OCI-LY3 (cell line): ENCODE measurements around the gene HIP1.

Experiments used
- H2AFZ ChIP-seq: fragments of 200-600, 300-600 bp; shearing (Covaris generic); 2 replicates; pipeline ENCODE4 v1.6.0; 2014; ENCODE audit warnings: antibody characterized with exemption, low read depth, low read length
- H3K27ac ChIP-seq: fragments of 200-600, 300-600 bp; sonication (generic); 2 replicates; pipeline ENCODE4 v1.5.1; 2014; ENCODE audit warnings: mild to moderate bottlenecking, low read length, moderate library complexity, mixed read lengths
- H3K27me3 ChIP-seq: fragments of 200-600, 300-600 bp; sonication (generic); 2 replicates; pipeline ENCODE4 v1.6.1; 2014; ENCODE audit warnings: low read depth, low read length, mixed read lengths
- H3K36me3 ChIP-seq: fragments of 200-600, 300-600 bp; sonication (generic); replicated peaks from 2 replicates; pipeline ENCODE3; 2014; ENCODE audit warnings: low read depth, low read length, mixed read lengths
- H3K4me1 ChIP-seq: fragments of 300-600, 200-600 bp; sonication (generic); 2 replicates; pipeline ENCODE4 v1.6.1; 2014; ENCODE audit warnings: low read length, mixed read lengths
- H3K4me2 ChIP-seq: fragments of 200-600, 300-600 bp; sonication (generic); 2 replicates; pipeline ENCODE4 v1.6.1; 2014; ENCODE audit warnings: low read length, mixed read lengths
- H3K4me3 ChIP-seq: fragments of 300-600, 200-600 bp; sonication (generic); 2 replicates; pipeline ENCODE4 v1.5.1; 2014; ENCODE audit warnings: antibody characterized with exemption, mild to moderate bottlenecking, low read length, moderate library complexity
- H3K79me2 ChIP-seq: fragments of 300-600, 200-600 bp; shearing (Covaris generic); 2 replicates; pipeline ENCODE4 v1.6.1; 2014; ENCODE audit warnings: mild to moderate bottlenecking, low read length, mixed read lengths
- H3K9ac ChIP-seq: fragments of 300-600, 200-600 bp; shearing (Covaris generic); 2 replicates; pipeline ENCODE4 v1.6.0; 2014; ENCODE audit warnings: mild to moderate bottlenecking, low read length, moderate library complexity
- H3K9me3 ChIP-seq: fragments of 200-600, 300-600 bp; shearing (Covaris generic); 2 replicates; pipeline ENCODE4 v1.6.1; 2014; ENCODE audit warnings: low read length, mixed read lengths; ENCODE audit not compliant: insufficient read depth
- H4K20me1 ChIP-seq: fragments of 200-600, 300-600 bp; sonication (generic); 2 replicates; pipeline ENCODE4 v1.6.1; 2016; ENCODE audit warnings: low read length, mixed read lengths; ENCODE audit not compliant: insufficient read depth
- EZH2phosphoT487 ChIP-seq: fragments of 200-600 bp; shearing (Covaris generic); IDR thresholded peaks from 2 replicates; pipeline ENCODE4 v1.6.1; 2018; ENCODE audit warnings: antibody characterized with exemption, mixed run types, low read depth
- TF ChIP-seq, protein P1 (sequence below): fragments of 200-600, 300-600 bp; sonication (generic); IDR thresholded peaks from 2 replicates; pipeline ENCODE4 v1.5.1; 2014; ENCODE audit warnings: antibody characterized with exemption, low read length, low read depth

HIP1 gene

DNA sequence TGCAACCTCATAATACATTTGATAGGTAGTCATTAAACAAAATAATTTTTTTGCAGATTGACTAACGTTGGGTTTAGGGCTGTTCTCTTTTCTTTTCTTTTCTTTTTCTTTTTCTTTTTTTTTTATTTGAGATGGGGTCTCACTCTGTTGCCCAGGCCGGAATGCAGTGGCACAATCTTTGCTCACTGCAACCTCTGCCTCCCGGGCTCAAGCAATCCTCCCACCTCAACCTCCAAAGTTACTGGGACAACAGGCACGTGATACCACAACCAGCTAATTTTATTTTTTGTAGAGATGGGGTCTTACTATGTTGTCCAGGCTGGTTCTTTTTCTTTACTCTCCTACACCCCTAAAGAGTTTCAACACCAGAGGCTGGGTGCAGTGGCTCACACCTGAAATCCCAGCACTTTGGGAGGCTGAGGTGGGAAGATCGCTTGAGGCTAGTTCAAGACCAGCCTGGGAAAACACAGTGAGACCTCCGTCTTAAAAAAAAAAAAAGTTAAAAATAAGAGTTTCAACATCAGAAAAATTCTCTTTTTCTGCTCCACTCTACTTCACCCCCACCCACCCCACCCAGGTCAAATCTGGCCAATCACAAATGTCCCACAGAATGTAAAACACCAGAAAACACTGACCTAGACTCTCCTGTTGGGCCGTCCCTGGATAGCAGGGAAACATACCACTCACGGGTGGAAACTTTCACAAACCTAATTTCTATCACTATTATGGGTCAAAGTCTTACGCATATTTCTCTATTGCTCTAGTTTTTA is 3.0 kb downstream of the HIP1 start:
- H3K4me2 ChIP-seq = no peak overlapping the region
- no peaks in the 10 kb centered on the region for H4K20me1 ChIP-seq
- no peak overlapping the region for H3K4me3 ChIP-seq
- H3K9ac ChIP-seq = no peak overlapping the region
- H3K27ac ChIP-seq = no peak overlapping the region
- no peak for TF ChIP-seq EZH2phosphoT487
- TF ChIP-seq, protein P1, sequence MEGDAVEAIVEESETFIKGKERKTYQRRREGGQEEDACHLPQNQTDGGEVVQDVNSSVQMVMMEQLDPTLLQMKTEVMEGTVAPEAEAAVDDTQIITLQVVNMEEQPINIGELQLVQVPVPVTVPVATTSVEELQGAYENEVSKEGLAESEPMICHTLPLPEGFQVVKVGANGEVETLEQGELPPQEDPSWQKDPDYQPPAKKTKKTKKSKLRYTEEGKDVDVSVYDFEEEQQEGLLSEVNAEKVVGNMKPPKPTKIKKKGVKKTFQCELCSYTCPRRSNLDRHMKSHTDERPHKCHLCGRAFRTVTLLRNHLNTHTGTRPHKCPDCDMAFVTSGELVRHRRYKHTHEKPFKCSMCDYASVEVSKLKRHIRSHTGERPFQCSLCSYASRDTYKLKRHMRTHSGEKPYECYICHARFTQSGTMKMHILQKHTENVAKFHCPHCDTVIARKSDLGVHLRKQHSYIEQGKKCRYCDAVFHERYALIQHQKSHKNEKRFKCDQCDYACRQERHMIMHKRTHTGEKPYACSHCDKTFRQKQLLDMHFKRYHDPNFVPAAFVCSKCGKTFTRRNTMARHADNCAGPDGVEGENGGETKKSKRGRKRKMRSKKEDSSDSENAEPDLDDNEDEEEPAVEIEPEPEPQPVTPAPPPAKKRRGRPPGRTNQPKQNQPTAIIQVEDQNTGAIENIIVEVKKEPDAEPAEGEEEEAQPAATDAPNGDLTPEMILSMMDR = no peak
- no peaks in the 10 kb centered on the region for H3K79me2 ChIP-seq
- H3K9me3 ChIP-seq = no peaks in the 10 kb centered on the region
- peaks cover 7% of the 10 kb centered on the region for H3K27me3 ChIP-seq
- H2AFZ ChIP-seq = no peak overlapping the region
- peaks cover 17% of the 10 kb centered on the region for H3K4me1 ChIP-seq
- H3K36me3 ChIP-seq = no peaks in the 10 kb centered on the region

DNA sequence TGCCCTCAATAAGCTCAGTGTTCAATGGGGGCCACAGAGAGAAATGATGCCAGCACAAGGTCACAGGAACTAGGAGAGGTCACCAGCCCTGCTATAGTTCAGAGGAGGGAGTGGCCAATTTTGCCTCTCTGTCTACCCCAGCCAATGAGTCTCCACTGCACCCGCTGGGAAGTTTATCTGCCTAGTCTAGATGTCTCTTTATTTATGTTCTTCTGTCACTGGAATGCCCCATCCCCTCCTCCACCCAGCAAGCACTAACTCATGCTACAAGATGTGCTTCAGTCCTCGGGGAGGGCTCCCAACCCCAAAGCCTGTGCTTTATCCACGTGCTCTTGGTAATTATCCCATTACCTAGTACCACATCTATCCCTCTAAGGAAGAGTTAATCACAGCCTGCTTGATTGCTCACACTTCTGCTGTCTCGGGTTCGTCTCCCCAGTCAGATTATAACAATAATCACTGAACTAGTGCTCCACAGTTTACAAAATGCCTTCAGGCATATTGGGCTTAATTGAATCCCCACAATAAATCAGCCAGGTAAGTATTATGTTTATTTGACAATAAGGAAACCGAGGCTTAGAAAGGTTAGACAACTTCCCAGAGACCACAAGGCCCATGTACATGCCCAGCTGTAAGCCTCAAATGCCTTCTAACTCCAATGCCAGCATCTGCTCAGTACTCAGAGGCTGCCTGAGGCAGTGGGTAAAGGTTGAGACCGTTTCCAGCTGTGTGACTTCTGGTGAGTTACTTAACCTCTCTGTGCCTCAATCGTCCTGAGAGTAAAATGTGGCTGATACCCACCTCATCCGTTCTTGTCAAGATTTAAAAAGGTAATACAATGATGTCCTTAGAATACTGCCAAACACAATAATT is 3.9 kb downstream of the HIP1 start:
- H3K9ac ChIP-seq = no peak overlapping the region
- H3K79me2 ChIP-seq = no peaks in the 10 kb centered on the region
- no peak overlapping the region for H2AFZ ChIP-seq
- no peaks in the 10 kb centered on the region for H3K9me3 ChIP-seq
- no peaks in the 10 kb centered on the region for H3K36me3 ChIP-seq
- no peak overlapping the region for H3K27ac ChIP-seq
- no peak for TF ChIP-seq EZH2phosphoT487
- TF ChIP-seq, protein P1 = no peak
- peaks cover 11% of the 10 kb centered on the region for H3K4me1 ChIP-seq
- H3K4me3 ChIP-seq = no peak overlapping the region
- H4K20me1 ChIP-seq = no peaks in the 10 kb centered on the region
- H3K4me2 ChIP-seq = no peak overlapping the region
- H3K27me3 ChIP-seq = peaks cover 7% of the 10 kb centered on the region

DNA sequence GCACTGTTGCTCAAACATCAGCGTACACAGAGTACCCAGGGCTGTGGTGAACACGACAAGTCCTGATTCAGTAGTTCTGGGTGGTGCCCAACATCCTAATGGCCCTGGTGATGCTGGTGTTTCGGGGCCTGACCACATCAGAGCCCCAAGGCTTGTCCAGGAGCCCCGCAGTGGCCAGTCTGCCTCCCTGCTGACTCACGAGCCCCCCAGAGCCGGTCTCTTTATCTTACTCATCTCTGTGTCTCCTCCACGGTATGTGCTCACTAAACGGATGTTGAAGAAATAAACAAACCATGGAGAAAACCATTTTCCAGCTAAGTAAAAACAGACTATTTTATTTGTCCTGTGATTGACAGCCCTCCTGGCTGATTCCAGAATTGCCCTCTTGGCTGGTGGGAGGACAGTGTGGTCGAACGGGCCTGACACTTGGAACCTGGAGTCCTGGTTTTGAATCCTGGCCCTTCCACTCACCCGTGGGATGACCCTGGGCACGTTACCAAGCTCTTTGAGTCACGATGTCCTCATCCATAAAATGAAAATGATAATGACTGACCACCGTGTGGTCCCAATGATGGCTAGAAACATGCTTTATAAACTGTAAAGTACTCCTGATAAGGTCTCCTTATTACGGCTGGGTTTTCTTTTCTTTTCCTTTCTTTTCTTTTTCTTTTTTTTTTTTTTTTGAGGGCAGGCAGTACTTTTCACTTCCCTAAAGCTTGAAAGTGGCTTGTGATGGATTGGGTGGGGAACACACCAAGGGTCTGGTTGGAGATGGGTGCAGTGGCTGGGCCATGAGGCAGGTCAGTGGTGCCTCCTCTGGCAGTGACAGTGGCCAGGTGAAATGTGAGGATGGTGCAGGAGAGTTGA is 5.7 kb downstream of the HIP1 start:
- Histone ChIP-seq H3K9ac (no peak overlapping the region), H3K4me2 (no peak overlapping the region), H3K79me2 (no peaks in the 10 kb centered on the region), H3K36me3 (no peaks in the 10 kb centered on the region), H3K9me3 (no peaks in the 10 kb centered on the region), H3K27ac (no peak overlapping the region), H3K4me3 (no peak overlapping the region), H4K20me1 (no peaks in the 10 kb centered on the region), H2AFZ (no peak overlapping the region), H3K27me3 (peaks cover 6% of the 10 kb centered on the region), H3K4me1 (peaks cover 9% of the 10 kb centered on the region)
- TF ChIP-seq EZH2phosphoT487 = no peak
- TF ChIP-seq, protein P1 = no peak
